HG03469 (cell line): Measurements from ENCODE around the gene CD99L2.

Source experiments
- ATAC-seq: cut with Tn5 transposase; IDR thresholded peaks from one replicate; pipeline ENCODE4 v1.9.1; 2021; ENCODE audit warnings: mild to moderate bottlenecking, moderate library complexity, moderate number of reproducible peaks; ENCODE audit not compliant: unreplicated experiment

Gene CD99L2

GRCh38 chrX:150898343-150899190, at the start of gene CD99L2:
Gene CD99L2 (minus strand): TSS chrX:150898668. CDS start chrX:150898588, 80 bp downstream.
- ATAC-seq: peak; percentile 75

DNA sequence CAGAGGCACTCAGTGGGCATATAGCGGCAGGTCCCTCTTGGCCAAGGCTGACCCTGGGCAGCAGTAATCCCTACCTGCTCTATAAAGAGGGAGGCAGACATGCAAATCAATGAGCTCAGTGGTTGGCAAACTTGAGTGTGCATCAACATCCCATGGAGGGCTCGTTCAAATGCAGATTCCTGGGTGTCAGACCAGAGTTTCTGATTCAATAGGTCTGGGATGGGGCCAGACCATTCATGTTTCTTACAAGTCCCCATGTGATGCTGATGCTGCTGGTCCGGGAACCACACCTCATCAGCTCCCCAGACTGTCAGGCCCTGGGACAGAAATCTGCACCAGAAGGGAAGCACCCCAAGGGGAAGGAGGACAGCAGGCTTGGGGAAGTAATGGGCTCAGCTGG, 45.8 kb upstream of the CD99L2 start:
- ATAC-seq: no peak

DNA sequence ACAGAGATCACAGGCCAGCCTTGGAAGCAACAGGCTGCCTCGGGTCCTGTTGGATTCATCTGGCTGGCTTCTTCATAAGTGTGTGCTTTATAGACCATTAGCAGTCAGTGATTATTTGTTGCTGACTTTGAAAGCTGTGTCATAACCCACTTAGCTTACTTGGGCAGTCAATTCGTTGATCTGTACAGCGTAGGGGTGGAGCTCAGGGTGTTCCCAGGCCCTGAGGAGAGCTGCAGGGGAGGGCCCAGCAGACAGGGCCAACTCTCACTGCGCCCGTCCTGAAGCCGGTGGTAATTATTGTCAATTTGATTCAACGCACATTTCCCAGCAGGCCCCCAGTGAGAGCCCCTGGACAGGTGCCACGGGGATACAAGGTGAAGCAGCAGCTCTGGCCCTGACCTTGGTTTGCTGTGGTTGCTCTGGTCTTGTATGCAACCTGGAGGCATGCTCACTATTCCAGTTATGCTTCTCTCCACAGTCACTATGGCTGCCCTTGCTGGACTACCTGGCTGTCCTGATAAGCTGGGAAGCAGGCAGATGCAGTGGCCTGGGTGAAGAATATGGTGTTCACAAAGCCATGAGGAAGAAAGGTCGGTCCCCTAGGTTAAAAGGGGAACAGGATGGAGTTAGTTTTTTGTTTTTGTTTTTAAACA, 44.6 kb upstream of the CD99L2 start:
- ATAC-seq: no peak

DNA sequence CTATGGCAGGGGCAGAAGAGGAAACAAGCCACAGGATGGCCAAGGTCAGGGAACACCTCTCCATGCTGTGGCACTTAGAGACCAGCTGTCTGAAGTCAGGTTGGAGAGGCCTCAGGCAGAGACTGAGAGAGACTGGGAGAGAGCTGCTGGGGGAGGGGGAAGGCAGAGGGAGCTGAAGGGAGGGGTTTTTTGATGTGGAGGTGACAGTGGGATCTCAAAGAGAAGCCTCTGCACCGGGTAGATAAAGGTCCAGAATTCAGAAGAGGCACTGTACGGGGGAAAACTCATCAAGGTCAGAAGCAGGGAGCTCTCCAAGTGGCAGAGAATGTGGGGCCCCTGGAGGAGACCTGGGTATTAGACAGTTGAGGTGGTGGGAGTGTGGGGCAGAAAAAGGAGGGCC, 43.1 kb upstream of the CD99L2 start:
- ATAC-seq: no peak

- ATAC-seq: no peak
These were observed 42.5 kb upstream of the CD99L2 start for GRCh38 chrX:150940844-150941495.

DNA sequence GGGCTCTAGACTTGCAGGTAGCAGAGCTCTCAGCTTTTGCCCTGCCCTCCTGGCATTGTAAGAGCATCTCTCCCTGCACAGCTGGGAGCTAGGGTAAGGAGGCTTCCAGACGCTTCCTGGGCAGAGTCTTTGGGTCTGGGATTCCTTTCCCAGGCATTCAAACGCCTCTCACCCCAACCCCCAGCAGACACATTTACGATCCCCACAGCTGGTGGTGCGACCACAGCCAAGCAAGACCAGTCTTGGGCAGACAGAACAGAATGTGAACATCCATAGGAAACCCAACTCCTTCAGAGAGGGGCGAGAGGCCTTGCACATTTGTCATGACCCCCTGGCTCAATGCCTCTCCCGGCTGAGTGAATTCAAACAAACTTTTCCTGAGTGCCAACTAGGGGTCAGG, 38.1 kb upstream of the CD99L2 start:
- ATAC-seq: no peak

- no peak for ATAC-seq
These were observed 37.0 kb upstream of the CD99L2 start for GRCh38 chrX:150935467-150935866.

DNA sequence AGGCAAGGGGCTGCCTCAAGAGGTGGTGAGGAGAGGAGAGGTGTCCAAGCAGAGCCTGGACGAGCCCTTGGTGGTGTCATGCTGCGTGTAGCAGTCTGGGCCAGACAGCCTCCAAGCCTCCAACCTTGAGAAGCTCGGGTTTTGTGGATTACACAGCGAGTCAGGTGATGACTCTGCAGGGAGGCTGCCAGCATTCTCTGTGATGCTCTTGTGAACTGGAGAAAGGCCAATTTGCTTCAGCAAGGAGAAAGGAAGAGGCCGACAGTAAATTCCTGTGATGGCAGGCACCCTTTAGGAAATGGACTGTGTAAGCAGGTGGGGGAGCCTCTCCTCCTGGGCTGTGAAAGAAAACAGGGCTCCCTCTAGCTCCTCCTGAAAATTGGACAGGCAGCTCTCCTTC, 36.0 kb upstream of the CD99L2 start:
- ATAC-seq: no peak

DNA sequence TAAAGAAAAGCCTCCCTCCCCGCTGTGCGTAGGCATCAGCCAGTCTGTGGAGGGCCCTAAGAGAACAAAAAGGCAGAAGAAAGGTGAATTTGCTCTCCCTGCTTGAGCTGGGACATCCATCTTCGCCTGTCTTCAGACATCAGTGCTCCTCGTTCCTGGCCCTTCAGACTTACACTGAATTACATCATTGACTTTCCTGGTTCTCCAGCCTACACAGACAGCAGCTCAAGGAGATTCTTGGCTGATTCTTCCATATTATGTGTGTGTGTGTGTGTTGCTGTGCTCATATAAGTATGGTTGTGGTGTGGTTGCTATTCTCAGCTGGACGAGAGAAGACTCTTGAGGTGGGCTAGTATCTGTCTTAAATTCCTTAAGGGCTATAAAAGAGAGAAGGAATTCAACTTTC, 35.5 kb upstream of the CD99L2 start:
- no peak for ATAC-seq

- no peak for ATAC-seq
These were observed 30.6 kb upstream of the CD99L2 start for GRCh38 chrX:150929058-150929457.

- ATAC-seq: no peak
These were observed 28.3 kb upstream of the CD99L2 start for GRCh38 chrX:150926791-150927190.

DNA sequence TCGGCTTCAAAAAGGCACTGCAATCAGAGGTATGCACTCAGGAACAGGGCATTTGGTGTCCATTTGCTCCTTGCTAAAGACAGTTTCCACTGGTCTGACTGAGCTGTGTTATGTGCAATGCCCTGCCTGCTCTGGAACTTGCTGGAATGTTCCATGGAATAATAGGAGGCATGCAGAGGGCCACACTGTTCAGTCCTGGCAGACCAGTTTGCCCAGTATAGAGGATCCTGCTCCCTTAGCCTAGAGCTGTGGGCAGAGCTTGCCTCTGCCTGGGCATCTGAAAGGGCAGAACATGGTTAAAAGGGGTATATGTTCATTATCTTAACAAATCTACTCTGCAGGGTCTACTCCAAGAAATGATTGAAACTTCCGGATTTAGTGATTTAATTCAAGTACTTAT, 27.8 kb upstream of the CD99L2 start:
- no peak for ATAC-seq

DNA sequence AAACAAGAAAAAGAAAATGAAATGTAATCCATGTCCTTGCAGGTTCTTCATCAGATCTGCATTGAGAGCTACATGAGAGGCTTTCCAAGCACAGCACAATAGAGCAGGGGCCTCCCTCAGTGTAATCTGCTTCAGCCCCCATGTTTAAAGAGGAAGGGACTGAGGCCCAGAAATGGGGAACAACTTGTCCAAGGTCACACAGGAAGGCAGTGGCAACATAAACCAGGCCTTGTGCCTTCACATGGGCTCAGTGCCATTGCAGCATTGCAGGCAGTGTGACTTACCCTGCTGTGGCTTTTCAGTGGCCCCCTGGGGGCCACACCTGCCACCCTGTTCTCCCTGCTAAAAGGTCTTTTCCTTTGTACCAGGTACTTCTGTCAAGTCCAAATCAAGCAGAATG, 20.9 kb upstream of the CD99L2 start:
- ATAC-seq: no peak

GRCh38 chrX:150913511-150913910, 15.0 kb upstream of the CD99L2 start:
- no peak for ATAC-seq

DNA sequence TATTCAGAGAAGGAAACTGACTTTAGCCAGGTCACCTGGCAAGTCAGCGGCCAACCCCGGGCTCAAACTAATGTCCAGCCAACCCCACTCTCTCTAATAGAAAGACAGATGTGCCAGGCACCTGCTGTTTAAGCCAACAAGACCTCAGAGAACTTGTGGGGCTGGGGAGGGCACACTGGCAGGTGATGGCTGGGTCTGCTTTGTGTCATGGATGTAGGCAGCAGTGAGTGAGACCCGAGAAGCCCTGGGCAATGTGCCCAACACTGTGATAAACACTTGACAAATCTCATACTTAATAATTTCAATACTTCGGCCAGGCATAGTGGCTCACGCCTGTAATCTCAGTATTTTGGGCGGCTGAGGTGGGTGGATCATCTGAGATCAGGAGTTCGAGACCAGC, 9.0 kb upstream of the CD99L2 start:
- no peak for ATAC-seq

DNA sequence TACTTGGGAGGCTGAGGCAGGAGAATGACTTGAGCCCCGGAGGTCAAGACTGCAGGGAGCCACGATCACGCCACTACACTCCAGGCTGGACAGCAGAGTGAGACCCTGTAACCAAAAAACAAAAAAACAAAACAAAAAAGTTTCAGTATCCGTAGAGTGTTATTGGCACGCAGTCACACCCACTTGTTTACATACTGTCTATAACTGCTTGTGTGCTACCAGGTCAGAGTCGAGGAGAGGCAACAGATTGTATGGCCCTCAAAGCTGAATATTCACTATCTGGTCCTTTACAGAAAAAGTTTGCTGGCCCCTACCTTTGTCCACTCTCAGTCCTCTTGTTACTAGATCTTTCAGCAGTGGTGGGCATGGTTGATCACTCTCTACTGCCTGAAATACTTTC, 8.2 kb upstream of the CD99L2 start:
- no peak for ATAC-seq

DNA sequence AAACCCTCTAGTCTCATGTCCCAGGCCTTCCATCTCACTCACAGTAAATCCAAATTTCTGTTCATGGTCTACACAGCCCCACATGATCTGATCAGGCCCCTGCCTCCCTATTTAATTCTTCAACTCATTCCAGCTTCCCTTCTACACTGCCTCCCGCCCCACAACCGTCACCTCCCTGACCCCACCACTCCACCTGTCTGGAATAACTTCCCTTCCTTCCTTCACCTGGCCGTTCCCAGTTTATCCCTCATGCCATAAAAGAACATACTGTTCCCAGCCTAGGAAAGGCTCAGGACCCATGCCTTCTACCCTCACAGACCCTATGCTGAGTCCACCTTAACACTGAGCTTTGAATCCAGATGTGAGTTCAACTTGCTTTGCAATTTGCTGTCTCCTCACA, 6.8 kb upstream of the CD99L2 start:
- ATAC-seq: no peak

GRCh38 chrX:150903110-150903508, 4.6 kb upstream of the CD99L2 start:
- ATAC-seq: no peak

GRCh38 chrX:150902434-150903109, 4.1 kb upstream of the CD99L2 start:
- no peak for ATAC-seq

DNA sequence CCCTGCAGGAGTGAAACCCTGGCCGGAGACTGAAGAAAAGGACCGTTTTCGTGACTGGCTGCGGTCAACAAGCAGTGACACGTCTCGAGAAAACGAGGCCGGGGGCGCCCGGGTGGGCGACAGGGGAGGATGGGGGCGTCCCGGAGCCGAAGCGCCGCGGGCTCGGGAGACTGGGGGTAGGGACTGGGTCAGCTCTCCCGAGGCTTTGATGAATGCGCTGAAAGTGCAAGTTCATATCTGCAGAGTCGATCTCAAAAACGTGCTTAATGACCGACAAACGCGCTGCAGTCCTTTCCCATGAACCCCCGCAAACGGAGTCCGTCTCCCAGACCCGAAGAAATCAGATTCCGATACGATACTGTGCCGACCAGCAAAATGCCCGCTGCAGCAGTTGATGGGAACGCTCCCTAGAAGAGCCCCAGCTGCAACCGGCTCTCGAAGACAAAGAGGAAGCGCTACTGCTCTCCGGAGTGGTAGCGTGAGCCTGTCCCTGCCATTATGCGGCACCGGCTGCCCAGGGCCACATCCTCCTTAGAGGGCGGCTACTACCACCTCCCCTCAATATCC, 806 bp upstream of the CD99L2 start:
- ATAC-seq: peak; percentile 39
